Measurements from ENCODE around the gene PRG2.

DNA sequence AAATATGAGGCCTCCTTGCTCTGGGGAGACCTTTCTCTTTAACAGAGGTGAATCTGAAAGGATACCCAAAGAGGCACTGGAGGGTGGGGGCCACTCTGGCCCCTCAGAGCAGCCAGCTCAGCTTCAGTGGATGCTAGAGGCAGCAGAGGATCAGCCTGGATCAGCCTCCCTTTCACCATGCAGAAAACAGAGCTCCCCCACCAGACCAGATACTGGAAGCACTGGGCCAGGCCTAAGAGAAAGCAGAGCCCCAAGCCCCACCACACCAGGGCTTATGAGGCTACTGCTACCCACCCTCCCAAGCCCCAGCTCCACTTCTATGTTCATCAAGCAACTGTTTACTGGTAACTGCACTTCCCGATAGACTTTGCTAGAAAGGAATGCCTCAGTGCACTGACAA is 40.5 kb upstream of the PRG2 start:
- no peak for TF ChIP-seq ZC3H10 (CRISPR knock-in tag; IDR thresholded peaks at IDR 0.05)
- no peak for TF ChIP-seq ARNTL (CRISPR knock-in tag; IDR thresholded peaks at IDR 0.05; ENCODE audit: borderline replicate concordance, low read depth)
- TF ChIP-seq BACH2 (CRISPR knock-in tag; IDR thresholded peaks at IDR 0.05; ENCODE audit: borderline replicate concordance): no peak
- TF ChIP-seq, protein P1, sequence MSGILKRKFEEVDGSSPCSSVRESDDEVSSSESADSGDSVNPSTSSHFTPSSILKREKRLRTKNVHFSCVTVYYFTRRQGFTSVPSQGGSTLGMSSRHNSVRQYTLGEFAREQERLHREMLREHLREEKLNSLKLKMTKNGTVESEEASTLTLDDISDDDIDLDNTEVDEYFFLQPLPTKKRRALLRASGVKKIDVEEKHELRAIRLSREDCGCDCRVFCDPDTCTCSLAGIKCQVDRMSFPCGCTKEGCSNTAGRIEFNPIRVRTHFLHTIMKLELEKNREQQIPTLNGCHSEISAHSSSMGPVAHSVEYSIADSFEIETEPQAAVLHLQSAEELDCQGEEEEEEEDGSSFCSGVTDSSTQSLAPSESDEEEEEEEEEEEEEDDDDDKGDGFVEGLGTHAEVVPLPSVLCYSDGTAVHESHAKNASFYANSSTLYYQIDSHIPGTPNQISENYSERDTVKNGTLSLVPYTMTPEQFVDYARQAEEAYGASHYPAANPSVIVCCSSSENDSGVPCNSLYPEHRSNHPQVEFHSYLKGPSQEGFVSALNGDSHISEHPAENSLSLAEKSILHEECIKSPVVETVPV (CRISPR knock-in tag; IDR thresholded peaks at IDR 0.05): no peak
